CD4-positive, alpha-beta T cell (primary cell): ENCODE measurements around the gene VAT1L. TPM values are rescaled to one million over a fixed set of nuclear protein-coding genes. Genes with fewer than 3 reads are reported as not detected.

ENCODE experiments used
- ATAC-seq: fragments of 200-7000 bp; cut with Tn5 transposase; one replicate; pipeline ENCODE4 v1.10.0; 2022; ENCODE audit warnings: mild to moderate bottlenecking; ENCODE audit not compliant: poor library complexity
- CTCF ChIA-PET: fragments of 350-600 bp; sonication (Branson Sonifier 250); formaldehyde crosslinking; loops from one replicate; lab custom pipeline; 2021; ENCODE audit warnings: antibody characterized with exemption, inconsistent platforms; lab: Charles Lee
- POLR2A ChIA-PET: fragments of 350-600 bp; sonication (Branson Sonifier 250); formaldehyde crosslinking; loops from one replicate; lab custom pipeline; 2021; ENCODE audit warnings: antibody characterized with exemption, inconsistent platforms; lab: Charles Lee
- DNase-seq, 14 experiments: peaks; one replicate each; pipeline ENCODE4 v3.0.0-alpha.2; 2013 to 2020; ENCODE audit warnings: mixed read lengths in 2 of 14
- H3K27ac ChIP-seq, 2 donors: one replicate each; pipeline versions ENCODE4 v1.5.1 to v1.7.0; 2013; ENCODE audit warnings: low read length in 2 of 2, low read depth in 1 of 2, mild to moderate bottlenecking in 1 of 2
- H3K27me3 ChIP-seq, 2 experiments: 1 replicate in 1 of 2; 2 replicates in 1 of 2; pipeline versions ENCODE4 v1.6.1 to v1.7.0; 2013; ENCODE audit warnings: low read length in 2 of 2, control low read depth in 1 of 2, mild to moderate bottlenecking in 1 of 2, moderate library complexity in 1 of 2; ENCODE audit not compliant: insufficient read depth in 2 of 2, control insufficient read depth in 1 of 2
- H3K36me3 ChIP-seq: one replicate; pipeline ENCODE4 v1.6.1; 2013; ENCODE audit warnings: low read length, control low read depth; ENCODE audit not compliant: insufficient read depth
- H3K4me1 ChIP-seq: one replicate; pipeline ENCODE4 v1.6.1; 2013; ENCODE audit warnings: low read length, control low read depth; ENCODE audit not compliant: insufficient read depth
- H3K4me3 ChIP-seq: one replicate; pipeline ENCODE4 v1.5.1; 2013; ENCODE audit warnings: mild to moderate bottlenecking, low read length, moderate library complexity
- H3K9me3 ChIP-seq, 2 experiments: 1 replicate in 1 of 2; 2 replicates in 1 of 2; pipeline versions ENCODE4 v1.6.1 to v1.7.0; 2013; ENCODE audit warnings: low read length in 2 of 2, mild to moderate bottlenecking in 2 of 2, control low read depth in 1 of 2, moderate library complexity in 1 of 2; ENCODE audit not compliant: control insufficient read depth in 1 of 2, insufficient read depth in 1 of 2
- H3K27ac Mint-ChIP-seq: one replicate; pipeline ENCODE4 v1.8.0; 2020; ENCODE audit warnings: mixed read lengths
- H3K27me3 Mint-ChIP-seq: one replicate; pipeline ENCODE4 v1.8.0; 2021; ENCODE audit warnings: mixed read lengths
- H3K36me3 Mint-ChIP-seq: one replicate; pipeline ENCODE4 v1.8.0; 2021; ENCODE audit warnings: low read depth, mixed read lengths
- H3K4me1 Mint-ChIP-seq: one replicate; pipeline ENCODE4 v1.8.0; 2021; ENCODE audit warnings: low read depth, mixed read lengths
- H3K4me3 Mint-ChIP-seq: one replicate; pipeline ENCODE4 v1.8.0; 2020; ENCODE audit warnings: mild to moderate bottlenecking, mixed read lengths
- H3K9me3 Mint-ChIP-seq: one replicate; pipeline ENCODE4 v1.8.0; 2020; ENCODE audit warnings: mixed read lengths
- CTCF ChIP-seq: fragments of 200-600 bp; IDR thresholded peaks from one replicate; pipeline ENCODE4 v1.8.0; 2022; ENCODE audit warnings: antibody characterized with exemption, mild to moderate bottlenecking
- intact Hi-C, 2 experiments: fragments of 100-400 bp; cut with DNase I in 1 of 2; cut with micrococcal nuclease in 1 of 2; formaldehyde crosslinking; loops; one replicate each; pipeline versions ENCODE4 v1.15.1 to v1.9.0; 2023 to 2025; cut with DNase I, micrococcal nuclease
- polyA plus RNA-seq, 2 donors: library from polyadenylated mRNA; unstranded; fragments of 120-200 nt; gene quantifications; one replicate each; pipeline ENCODE4 v1.2.1, GENCODE V29; 2013
- total RNA-seq, 174 experiments: library from RNA in 2 of 174; stranded (reverse) in 2 of 174; gene quantifications; one replicate each; pipeline ENCODE4 v1.2.3 and lab custom pipeline; 2021 to 2026

The VAT1L gene
- total RNA-seq, result not detected
- polyA plus RNA-seq (2013, experiment 1 of 2), result not detected
- 0.24 TPM for polyA plus RNA-seq (2013, experiment 2 of 2)
- total RNA-seq (lab: John Stamatoyannopoulos, UW), result 0 to 0.67 (median 0) reads per million in 172 experiments

GRCh38 chr16:77788181-77789084 is at the start of gene VAT1L:
VAT1L (plus strand) TSS chr16:77788564; CDS start chr16:77788683, 119 bp downstream.
- peaks cover 14% of the 10 kb centered on the region for H3K4me1 ChIP-seq
- intact Hi-C loops, result no loop called here
- no peak for TF ChIP-seq CTCF
- peaks cover 43 to 62% of the 10 kb centered on the region in 2 experiments for H3K27me3 ChIP-seq
- ChIA-PET CTCF (no interaction called here), POLR2A (no interaction called here)
- H3K27me3 Mint-ChIP-seq, result peaks cover 80% of the 10 kb centered on the region
- no peak for ATAC-seq
- peak within 1 kb of the TSS; percentile 22 for H3K4me3 Mint-ChIP-seq
- H3K9me3 Mint-ChIP-seq, result no peaks in the 10 kb centered on the region
- peak in 1 of 14 experiments; percentile 2 for DNase-seq
- H3K36me3 ChIP-seq, result no peaks in the 10 kb centered on the region
- H3K27ac ChIP-seq, result no peak within 1 kb of the TSS
- peaks cover 0 to 7% of the 10 kb centered on the region in 2 experiments for H3K9me3 ChIP-seq
- H3K36me3 Mint-ChIP-seq, result no peaks in the 10 kb centered on the region
- no peaks in the 10 kb centered on the region for H3K4me1 Mint-ChIP-seq
- H3K4me3 ChIP-seq, result no peak within 1 kb of the TSS
- no peak within 1 kb of the TSS for H3K27ac Mint-ChIP-seq

- ChIA-PET CTCF (no interaction called here), POLR2A (no interaction called here)
- H3K27ac Mint-ChIP-seq, result no peak overlapping the region
- no peaks in the 10 kb centered on the region for H3K4me1 Mint-ChIP-seq
- intact Hi-C loops, result no loop called here
- no peak overlapping the region for H3K4me3 ChIP-seq
- peaks cover 5% of the 10 kb centered on the region for H3K36me3 Mint-ChIP-seq
- TF ChIP-seq CTCF, result no peak
- H3K4me3 Mint-ChIP-seq, result no peak overlapping the region
- DNase-seq (no peak), ATAC-seq (no peak)
- H3K36me3 ChIP-seq, result peaks cover 3% of the 10 kb centered on the region
- no peak overlapping the region for H3K27ac ChIP-seq
- H3K27me3 Mint-ChIP-seq, result no peaks in the 10 kb centered on the region
- no peaks in the 10 kb centered on the region for H3K27me3 ChIP-seq
- no peaks in the 10 kb centered on the region for H3K4me1 ChIP-seq
- H3K9me3 ChIP-seq, result peaks cover 0 to 4% of the 10 kb centered on the region in 2 experiments
- peaks cover 2% of the 10 kb centered on the region for H3K9me3 Mint-ChIP-seq
These were observed 49.4 kb upstream of the VAT1L start for GRCh38 chr16:77738706-77739558.

GRCh38 chr16:77739559-77739892 is 48.8 kb upstream of the VAT1L start:
- Mint-ChIP-seq H3K4me1 (no peaks in the 10 kb centered on the region), H3K9me3 (peaks cover 2% of the 10 kb centered on the region), H3K27ac (no peak overlapping the region), H3K36me3 (peaks cover 4% of the 10 kb centered on the region), H3K4me3 (no peak overlapping the region), H3K27me3 (no peaks in the 10 kb centered on the region)
- no peak overlapping the region for H3K4me3 ChIP-seq
- no peaks in the 10 kb centered on the region for H3K4me1 ChIP-seq
- no peak for TF ChIP-seq CTCF
- ATAC-seq, result no peak
- intact Hi-C loops, result no loop called here
- H3K27ac ChIP-seq, result no peak overlapping the region
- POLR2A ChIA-PET, result no interaction called here
- DNase-seq, result no peak
- peaks cover 3% of the 10 kb centered on the region for H3K36me3 ChIP-seq
- no peaks in the 10 kb centered on the region for H3K27me3 ChIP-seq
- H3K9me3 ChIP-seq, result no peaks in the 10 kb centered on the region
- CTCF ChIA-PET, result no interaction called here
